Measurements from ENCODE around the gene LRP2.

The LRP2 gene

DNA sequence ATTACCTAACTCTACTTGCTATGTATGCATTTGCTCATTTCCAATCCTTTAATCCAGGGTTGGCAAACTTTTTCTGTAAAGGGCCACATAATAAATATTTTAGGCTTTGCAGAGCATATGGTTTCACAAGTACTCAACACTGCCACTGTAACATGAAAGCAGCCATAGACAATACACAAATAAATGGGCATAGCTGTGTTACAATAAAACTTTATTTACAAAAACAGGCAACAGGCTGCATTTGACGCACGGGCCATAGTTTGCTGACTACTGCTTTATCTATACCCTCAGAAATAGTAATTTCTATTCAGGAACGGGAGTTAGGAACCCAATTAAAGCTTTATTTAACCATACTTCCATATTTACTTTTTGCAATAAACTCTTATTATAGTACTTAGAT, 154.3 kb downstream of the LRP2 start:
- no peak for TF ChIP-seq CTCF (IDR thresholded peaks at IDR 0.05; ENCODE audit: extremely low read depth, insufficient read depth, missing control alignments)
- no peak for DNase-seq (ENCODE audit: low spot score)
- in situ Hi-C loops (cut with MboI; ENCODE audit: low pct_unique_long_range_greater_than_20kb, low sequenced_read_pairs, unreplicated experiment), result no loop called here

DNA sequence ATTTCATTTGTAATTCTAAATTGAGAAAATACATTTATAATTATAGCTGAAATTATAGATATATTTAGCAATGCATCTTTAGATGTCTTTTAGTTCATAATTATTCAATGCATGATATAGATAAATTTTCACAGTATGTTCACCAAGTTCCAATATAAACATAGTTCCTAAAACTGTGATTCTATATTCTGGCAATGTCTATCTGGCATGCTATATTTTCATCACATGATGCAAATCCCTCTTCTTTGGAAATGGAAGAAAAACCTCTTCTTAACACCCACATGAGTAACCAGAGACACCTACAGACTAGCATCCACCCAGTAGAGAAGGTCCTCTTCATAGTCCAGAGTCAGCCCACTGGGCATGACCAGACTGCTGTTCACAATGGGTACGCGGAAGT, 157.2 kb downstream of the LRP2 start:
- in situ Hi-C loops (cut with MboI; ENCODE audit: low pct_unique_long_range_greater_than_20kb, low sequenced_read_pairs, unreplicated experiment), result no loop called here

DNA sequence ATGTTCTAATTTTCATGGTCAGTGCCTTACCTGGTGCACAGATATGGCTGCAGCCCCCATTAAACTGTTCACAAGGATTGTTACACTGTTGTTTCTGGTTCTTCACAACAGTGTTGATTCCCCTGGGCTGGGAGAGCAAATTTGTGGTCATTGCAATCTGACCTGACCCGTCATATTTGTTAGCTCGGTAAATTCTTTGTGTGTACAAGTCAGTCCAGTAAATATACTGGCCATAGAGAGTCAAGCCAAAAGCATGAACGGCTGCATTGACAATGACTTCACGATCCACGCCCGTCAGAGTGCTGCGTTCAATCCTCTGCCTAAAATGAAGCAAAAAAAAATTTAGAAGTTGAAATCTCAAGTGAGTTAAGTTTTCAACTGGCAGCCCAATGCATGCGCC, 158.4 kb downstream of the LRP2 start:
- TF ChIP-seq CTCF (IDR thresholded peaks at IDR 0.05; ENCODE audit: extremely low read depth, insufficient read depth, missing control alignments), result no peak
- in situ Hi-C loops (cut with MboI; ENCODE audit: low pct_unique_long_range_greater_than_20kb, low sequenced_read_pairs, unreplicated experiment), result no loop called here
- no peak for DNase-seq (ENCODE audit: low spot score)

More for the DNA sequence above, 157.2 kb downstream of the LRP2 start:
- no peak for TF ChIP-seq CTCF (IDR thresholded peaks at IDR 0.05; ENCODE audit: extremely low read depth, insufficient read depth, missing control alignments)
- no peak for DNase-seq (ENCODE audit: low spot score)

- in situ Hi-C loops (cut with MboI; ENCODE audit: low pct_unique_long_range_greater_than_20kb, low sequenced_read_pairs, unreplicated experiment), result no loop called here
- TF ChIP-seq CTCF (IDR thresholded peaks at IDR 0.05; ENCODE audit: extremely low read depth, insufficient read depth, missing control alignments), result no peak
- DNase-seq (ENCODE audit: low spot score), result no peak
Observed at GRCh38 chr2:169200756-169201155, 161.6 kb downstream of the LRP2 start.

DNA sequence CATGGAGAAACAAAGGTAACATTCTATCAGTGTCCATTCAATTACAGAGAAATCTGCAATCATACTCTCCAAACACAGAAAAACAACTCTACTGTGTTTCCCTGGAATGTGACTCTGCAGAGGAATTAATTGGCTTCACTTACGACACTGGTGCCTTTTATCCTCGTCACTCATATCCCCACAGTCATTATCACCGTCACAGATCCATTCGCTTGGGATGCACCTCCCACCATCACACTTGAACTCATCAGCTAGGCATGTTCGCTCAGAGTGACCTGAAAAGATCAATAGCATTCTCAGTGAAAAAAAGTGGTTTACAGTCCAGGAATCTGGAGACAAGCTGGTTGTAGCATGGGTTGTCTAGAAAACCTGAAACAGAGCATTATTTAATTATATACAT, 168.7 kb downstream of the LRP2 start:
- in situ Hi-C loops (cut with MboI; ENCODE audit: low pct_unique_long_range_greater_than_20kb, low sequenced_read_pairs, unreplicated experiment), result no loop called here
- DNase-seq (ENCODE audit: low spot score), result no peak
- TF ChIP-seq CTCF (IDR thresholded peaks at IDR 0.05; ENCODE audit: extremely low read depth, insufficient read depth, missing control alignments), result no peak

- in situ Hi-C loops (cut with MboI; ENCODE audit: low pct_unique_long_range_greater_than_20kb, low sequenced_read_pairs, unreplicated experiment), result no loop called here
- no peak for DNase-seq (ENCODE audit: low spot score)
- TF ChIP-seq CTCF (IDR thresholded peaks at IDR 0.05; ENCODE audit: extremely low read depth, insufficient read depth, missing control alignments), result no peak
Observed at GRCh38 chr2:169190197-169190775, 172.0 kb downstream of the LRP2 start.

- DNase-seq (ENCODE audit: low spot score), result no peak
- no peak for TF ChIP-seq CTCF (IDR thresholded peaks at IDR 0.05; ENCODE audit: extremely low read depth, insufficient read depth, missing control alignments)
- in situ Hi-C loops (cut with MboI; ENCODE audit: low pct_unique_long_range_greater_than_20kb, low sequenced_read_pairs, unreplicated experiment), result no loop called here
Observed at GRCh38 chr2:169189132-169189531, 173.2 kb downstream of the LRP2 start.

Data from GM13977 (cell line).